VCaP (cell line): ENCODE measurements around the gene FOXJ1.

Experiments
- H3K27ac ChIP-seq: fragments of 450-650 bp; 2 replicates; pipeline ENCODE4 v1.5.1; 2017
- TF ChIP-seq, protein P1 (sequence below): fragments of 450-650 bp; conservative IDR thresholded peaks from 2 replicates; pipeline ENCODE4 v1.5.1; 2017; ENCODE audit warnings: mild to moderate bottlenecking, moderate library complexity

Gene FOXJ1

DNA sequence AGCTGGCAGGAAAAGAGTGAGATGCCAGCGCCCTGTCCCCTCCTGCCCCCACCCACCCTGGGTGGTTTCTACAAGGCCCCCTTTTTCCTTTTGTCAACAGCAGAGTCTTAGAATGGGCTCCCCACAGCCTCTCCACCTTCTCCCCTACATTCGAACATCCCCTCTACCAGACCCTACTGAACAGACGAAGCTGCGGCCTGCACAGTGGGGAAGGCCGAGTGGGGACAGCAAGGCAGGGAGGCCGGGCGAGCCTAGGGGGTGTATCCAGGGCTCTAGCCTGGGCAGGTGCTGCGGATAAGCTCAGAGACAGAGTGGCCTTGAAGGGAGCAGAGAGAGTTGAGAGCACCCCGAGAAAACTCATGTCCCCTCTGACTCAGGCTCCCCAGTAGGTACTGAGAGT lies 54.7 kb downstream of the FOXJ1 start:
- TF ChIP-seq, protein P1, sequence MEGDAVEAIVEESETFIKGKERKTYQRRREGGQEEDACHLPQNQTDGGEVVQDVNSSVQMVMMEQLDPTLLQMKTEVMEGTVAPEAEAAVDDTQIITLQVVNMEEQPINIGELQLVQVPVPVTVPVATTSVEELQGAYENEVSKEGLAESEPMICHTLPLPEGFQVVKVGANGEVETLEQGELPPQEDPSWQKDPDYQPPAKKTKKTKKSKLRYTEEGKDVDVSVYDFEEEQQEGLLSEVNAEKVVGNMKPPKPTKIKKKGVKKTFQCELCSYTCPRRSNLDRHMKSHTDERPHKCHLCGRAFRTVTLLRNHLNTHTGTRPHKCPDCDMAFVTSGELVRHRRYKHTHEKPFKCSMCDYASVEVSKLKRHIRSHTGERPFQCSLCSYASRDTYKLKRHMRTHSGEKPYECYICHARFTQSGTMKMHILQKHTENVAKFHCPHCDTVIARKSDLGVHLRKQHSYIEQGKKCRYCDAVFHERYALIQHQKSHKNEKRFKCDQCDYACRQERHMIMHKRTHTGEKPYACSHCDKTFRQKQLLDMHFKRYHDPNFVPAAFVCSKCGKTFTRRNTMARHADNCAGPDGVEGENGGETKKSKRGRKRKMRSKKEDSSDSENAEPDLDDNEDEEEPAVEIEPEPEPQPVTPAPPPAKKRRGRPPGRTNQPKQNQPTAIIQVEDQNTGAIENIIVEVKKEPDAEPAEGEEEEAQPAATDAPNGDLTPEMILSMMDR = no peak
- H3K27ac ChIP-seq = no peak overlapping the region
